C4-2B (cell line): ENCODE measurements around the gene ANAPC2.
A peak's percentile ranks its signal among the peaks of the same experiment; 100 is the strongest.

Experiments used
- H3K27ac ChIP-seq: fragments of 450-650 bp; 2 replicates; pipeline ENCODE4 v1.5.1; 2017
- CTCF ChIP-seq: fragments of 450-650 bp; conservative IDR thresholded peaks from 2 replicates; pipeline ENCODE4 v1.5.1; 2017; ENCODE audit warnings: mild to moderate bottlenecking
- ZFX ChIP-seq: fragments of 450-650 bp; IDR thresholded peaks from 2 replicates; pipeline ENCODE4 v1.6.1; 2017

Gene ANAPC2

DNA sequence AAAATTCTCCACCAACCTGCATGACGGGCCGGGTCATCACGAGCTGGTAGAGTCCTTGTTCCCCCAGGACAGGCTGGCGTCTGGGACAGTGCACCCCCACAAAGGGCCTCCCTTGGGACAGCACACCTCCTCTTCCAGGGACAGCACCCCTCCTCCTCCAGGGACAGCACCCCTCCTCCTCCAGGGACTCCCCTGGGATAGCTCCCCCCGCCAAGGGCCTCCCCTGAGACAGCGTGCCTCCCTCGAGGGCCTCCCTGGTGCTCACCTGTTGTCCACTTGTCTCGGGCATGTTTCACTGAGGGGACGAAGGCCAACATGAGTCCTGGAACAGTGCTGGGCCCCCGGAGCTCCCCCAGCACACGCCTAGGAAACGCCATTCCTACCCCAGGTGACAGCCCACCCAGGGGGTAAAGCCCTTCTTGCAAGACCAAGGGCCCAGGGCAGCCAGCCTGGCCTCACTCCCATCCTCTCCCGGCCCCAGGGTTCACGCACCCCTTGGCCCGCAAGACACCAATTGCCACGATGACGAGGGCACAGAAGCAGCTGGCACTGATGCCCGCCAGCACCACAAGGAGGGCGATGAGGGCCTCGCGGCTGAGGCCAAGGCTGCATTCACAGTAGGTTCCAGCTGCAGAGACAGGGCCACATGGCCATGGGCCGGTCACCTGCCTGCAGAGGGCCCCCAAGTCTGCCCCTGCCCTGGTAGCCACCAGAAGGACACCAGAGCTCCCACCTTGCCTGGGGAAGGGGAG is 17.0 kb downstream of the ANAPC2 start:
- TF ChIP-seq CTCF (no peak), ZFX (no peak)

GRCh38 chr9:137170486-137171148 is 17.7 kb downstream of the ANAPC2 start:
- no peak for TF ChIP-seq ZFX
- TF ChIP-seq CTCF, result no peak
- peak overlapping the region; percentile 100 for H3K27ac ChIP-seq

More for the DNA sequence above, 17.0 kb downstream of the ANAPC2 start:
- peak overlapping the region; percentile 100 for H3K27ac ChIP-seq

- no peak for TF ChIP-seq CTCF
- peak; percentile 33 for TF ChIP-seq ZFX
- peak within 1 kb of the TSS; percentile 100 for H3K27ac ChIP-seq
These were observed 18.4 kb downstream of the ANAPC2 start, which contains the start of gene LRRC26 for GRCh38 chr9:137169896-137170358. LRRC26 (minus strand) TSS chr9:137170051; CDS start chr9:137169943, 108 bp downstream.

DNA sequence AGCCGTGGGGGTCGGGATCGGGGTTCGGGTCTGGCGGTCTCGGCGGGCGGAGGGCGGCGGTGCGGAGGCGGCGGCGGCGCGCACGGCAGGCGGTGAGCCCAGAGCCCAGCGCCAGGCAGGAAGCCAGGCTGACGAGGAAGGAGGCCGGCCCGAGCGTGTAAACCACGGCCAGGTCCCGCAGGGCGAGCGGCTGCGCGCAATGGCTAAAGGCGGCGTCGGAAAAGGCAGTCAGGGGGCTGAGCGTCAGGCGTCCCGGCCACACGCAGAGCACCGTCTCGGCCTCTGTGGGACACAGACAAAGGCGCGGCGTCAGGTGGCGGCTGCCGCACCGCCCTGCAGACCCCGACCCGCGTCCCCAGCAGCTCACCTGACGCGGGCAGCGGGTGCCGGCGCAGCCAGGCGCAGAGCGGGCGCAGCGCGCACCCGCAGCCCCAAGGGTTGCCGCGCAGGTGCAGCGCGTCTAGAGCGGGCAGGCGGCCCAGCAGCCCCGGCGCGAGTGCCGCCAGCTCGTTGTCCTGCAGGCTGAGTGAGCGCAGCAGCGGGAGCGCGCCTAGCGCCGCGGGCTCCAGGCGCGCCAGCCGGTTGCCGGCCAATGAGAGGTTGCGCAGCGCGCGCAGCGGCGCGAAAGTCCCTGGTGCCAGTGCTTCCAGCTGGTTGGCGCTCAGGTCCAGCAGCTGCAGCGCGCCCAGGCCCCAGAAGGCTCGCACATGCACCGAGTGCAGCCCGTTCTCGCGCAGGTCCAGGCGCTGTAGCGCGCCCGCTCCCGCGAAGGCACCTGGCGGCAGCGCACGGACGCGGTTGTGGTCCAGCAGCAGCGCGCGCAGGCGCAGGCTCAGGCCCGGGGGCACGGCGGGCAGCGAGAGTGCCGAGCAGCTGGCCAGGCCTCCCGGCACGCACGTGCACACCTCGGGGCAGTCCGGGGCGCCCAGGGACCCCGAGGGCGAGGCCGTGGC is 19.2 kb downstream of the ANAPC2 start:
- H3K27ac ChIP-seq, result peak overlapping the region; percentile 100
- no peak; the same call in 1 of the 2 replicates for TF ChIP-seq CTCF
- TF ChIP-seq ZFX, result peak; percentile 53

DNA sequence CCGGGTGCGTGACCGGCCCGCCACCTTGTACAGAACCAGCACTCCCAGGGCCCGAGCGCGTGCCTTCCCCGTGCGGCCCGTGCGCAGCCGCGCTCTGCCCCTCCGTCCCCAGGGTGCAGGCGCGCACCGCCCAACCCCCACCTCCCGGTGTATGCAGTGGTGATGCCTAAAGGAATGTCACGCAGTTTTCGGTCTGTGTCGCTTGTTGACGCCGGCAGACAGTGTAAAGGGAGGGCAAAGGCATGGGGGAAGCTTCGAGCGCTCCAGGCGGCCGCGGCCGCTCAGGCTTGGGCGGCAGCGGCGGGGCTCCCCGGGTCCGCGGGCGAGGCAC is 19.8 kb downstream of the ANAPC2 start:
- TF ChIP-seq CTCF (no peak), ZFX (no peak)
- peak overlapping the region; percentile 100 for H3K27ac ChIP-seq

DNA sequence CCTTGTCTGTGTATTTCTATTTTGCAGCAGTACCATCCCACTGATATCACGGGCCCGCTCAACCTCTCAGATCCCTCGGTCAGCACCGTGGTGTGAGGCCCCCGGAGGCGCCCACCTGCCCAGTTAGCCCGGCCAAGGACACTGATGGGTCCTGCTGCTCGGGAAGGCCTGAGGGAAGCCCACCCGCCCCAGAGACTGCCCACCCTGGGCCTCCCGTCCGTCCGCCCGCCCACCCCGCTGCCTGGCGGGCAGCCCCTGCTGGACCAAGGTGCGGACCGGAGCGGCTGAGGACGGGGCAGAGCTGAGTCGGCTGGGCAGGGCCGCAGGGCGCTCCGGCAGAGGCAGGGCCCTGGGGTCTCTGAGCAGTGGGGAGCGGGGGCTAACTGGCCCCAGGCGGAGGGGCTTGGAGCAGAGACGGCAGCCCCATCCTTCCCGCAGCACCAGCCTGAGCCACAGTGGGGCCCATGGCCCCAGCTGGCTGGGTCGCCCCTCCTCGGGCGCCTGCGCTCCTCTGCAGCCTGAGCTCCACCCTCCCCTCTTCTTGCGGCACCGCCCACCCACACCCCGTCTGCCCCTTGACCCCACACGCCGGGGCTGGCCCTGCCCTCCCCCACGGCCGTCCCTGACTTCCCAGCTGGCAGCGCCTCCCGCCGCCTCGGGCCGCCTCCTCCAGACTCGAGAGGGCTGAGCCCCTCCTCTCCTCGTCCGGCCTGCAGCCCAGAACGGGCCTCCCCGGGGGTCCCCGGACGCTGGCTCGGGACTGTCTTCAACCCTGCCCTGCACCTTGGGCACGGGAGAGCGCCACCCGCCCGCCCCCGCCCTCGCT is 20.4 kb downstream of the ANAPC2 start:
- TF ChIP-seq ZFX (no peak), CTCF (no peak)
- H3K27ac ChIP-seq, result peak overlapping the region; percentile 100
